Gastroesophageal sphincter (tissue), 4 donors: ENCODE results near the gene ATF5. TPM values are rescaled to one million over a fixed set of nuclear protein-coding genes. Genes with fewer than 3 reads are reported as not detected.
"Not testable (repeated sequence)": the region's sequence is repeated elsewhere in the genome, so short reads cannot be mapped to it uniquely, and the experiment has no call there.

ENCODE experiments used
- ATAC-seq: fragments of 150-250 bp; one replicate; pipeline ENCODE4 v1.9.1; 2016; ENCODE audit warnings: mild to moderate bottlenecking, moderate library complexity
- H3K27ac ChIP-seq, 4 donors: fragments of 200-600 bp; sonication (generic) in 3 of 4; 1 replicate in 3 of 4; 2 replicates in 1 of 4; pipeline ENCODE4 v1.5.1; 2016 to 2019
- H3K27me3 ChIP-seq: fragments of 200-600 bp; sonication (generic); one replicate; pipeline ENCODE4 v1.5.1; 2019
- H3K36me3 ChIP-seq, 2 donors: fragments of 200-600 bp; sonication (generic); one replicate each; pipeline ENCODE4 v1.5.1; 2019; ENCODE audit warnings: control low read depth in 1 of 2
- H3K4me1 ChIP-seq, 3 donors: fragments of 200-600 bp; sonication (generic); 1 replicate in 2 of 3; 2 replicates in 1 of 3; pipeline ENCODE4 v1.5.1; 2016 to 2019; ENCODE audit warnings: control low read depth in 2 of 3
- H3K4me3 ChIP-seq, 2 donors: fragments of 200-600 bp; sonication (generic); one replicate each; pipeline ENCODE4 v1.5.1; 2019; ENCODE audit warnings: mild to moderate bottlenecking in 1 of 2, moderate library complexity in 1 of 2
- H3K9me3 ChIP-seq, 3 donors: fragments of 200-600 bp; sonication (generic); one replicate each; pipeline ENCODE4 v1.5.1; 2017 to 2019; ENCODE audit warnings: control low read depth in 2 of 3
- EP300 ChIP-seq: sonication (generic); formaldehyde crosslinking; IDR thresholded peaks from one replicate; pipeline ENCODE4 v1.6.1; 2017; ENCODE audit warnings: antibody characterized with exemption, mild to moderate bottlenecking
- POLR2A ChIP-seq, 2 donors: fragments of 450-650 bp; IDR thresholded peaks; one replicate each; pipeline ENCODE4 v1.6.1; 2017; ENCODE audit warnings: antibody characterized with exemption in 2 of 2, mild to moderate bottlenecking in 2 of 2, moderate library complexity in 1 of 2
- POLR2AphosphoS5 ChIP-seq: sonication (generic); formaldehyde crosslinking; IDR thresholded peaks from one replicate; pipeline ENCODE4 v1.6.1; 2017; ENCODE audit warnings: antibody characterized with exemption
- WGBS, 2 donors: methylation state at CpG; one replicate each; pipeline ENCODE4 v1.1.5; 2018; ENCODE audit warnings: low coverage in 1 of 2; 5-methylcytosine and 5-hydroxymethylcytosine counted together
- total RNA-seq, 4 donors: library from RNA; depleted of rRNA; stranded (reverse); fragments of >200 nt; gene quantifications; one replicate each; pipeline ENCODE4 v1.1.0, GENCODE V29; 2016
- TF ChIP-seq, protein P1 (sequence below), 4 experiments: fragments of 200-600 bp in 2 of 4; fragments of 450-650 bp in 2 of 4; sonication (generic) in 1 of 4; IDR thresholded peaks; one replicate each; pipeline ENCODE4 v1.5.1; 2017 to 2019; ENCODE audit warnings: antibody characterized with exemption in 4 of 4, mild to moderate bottlenecking in 2 of 4, moderate library complexity in 2 of 4

The ATF5 gene
- total RNA-seq, 4 donors from 2014 or later, result 12.3 to 22.7 (median 16.7) TPM

DNA sequence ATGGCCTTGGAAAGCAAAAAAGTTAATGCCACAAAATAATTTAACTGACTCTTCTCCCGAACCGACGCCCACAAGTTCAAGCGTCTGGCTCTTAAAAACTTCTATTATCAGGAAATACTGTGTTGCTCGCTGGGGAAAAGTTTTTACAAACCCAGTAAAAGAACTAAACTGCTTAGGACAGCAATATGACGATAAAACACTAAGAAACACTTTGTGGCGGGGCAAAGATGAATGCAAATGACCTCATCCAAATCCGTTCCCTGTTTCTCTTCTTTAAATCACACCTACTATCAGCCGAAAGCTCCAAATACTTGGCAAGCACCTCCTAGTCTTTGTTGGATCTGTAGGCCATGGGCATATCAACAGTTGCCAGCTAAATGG lies 27.1 kb downstream of the ATF5 start:
- Histone ChIP-seq H3K4me1 (peaks cover 0 to 26% (median 0%) of the 10 kb centered on the region in 3 donors), H3K27me3 (peaks cover 57% of the 10 kb centered on the region), H3K9me3 (no peaks in the 10 kb centered on the region), H3K27ac (no peak overlapping the region), H3K4me3 (no peak overlapping the region), H3K36me3 (no peaks in the 10 kb centered on the region)
- 72 to 76% methylated on average over 8 to 9 of the region's 9 CpGs for WGBS, 2 donors
- no peak for TF ChIP-seq POLR2A (IDR thresholded peaks at IDR 0.05)
- TF ChIP-seq POLR2AphosphoS5, result no peak
- TF ChIP-seq, protein P1, sequence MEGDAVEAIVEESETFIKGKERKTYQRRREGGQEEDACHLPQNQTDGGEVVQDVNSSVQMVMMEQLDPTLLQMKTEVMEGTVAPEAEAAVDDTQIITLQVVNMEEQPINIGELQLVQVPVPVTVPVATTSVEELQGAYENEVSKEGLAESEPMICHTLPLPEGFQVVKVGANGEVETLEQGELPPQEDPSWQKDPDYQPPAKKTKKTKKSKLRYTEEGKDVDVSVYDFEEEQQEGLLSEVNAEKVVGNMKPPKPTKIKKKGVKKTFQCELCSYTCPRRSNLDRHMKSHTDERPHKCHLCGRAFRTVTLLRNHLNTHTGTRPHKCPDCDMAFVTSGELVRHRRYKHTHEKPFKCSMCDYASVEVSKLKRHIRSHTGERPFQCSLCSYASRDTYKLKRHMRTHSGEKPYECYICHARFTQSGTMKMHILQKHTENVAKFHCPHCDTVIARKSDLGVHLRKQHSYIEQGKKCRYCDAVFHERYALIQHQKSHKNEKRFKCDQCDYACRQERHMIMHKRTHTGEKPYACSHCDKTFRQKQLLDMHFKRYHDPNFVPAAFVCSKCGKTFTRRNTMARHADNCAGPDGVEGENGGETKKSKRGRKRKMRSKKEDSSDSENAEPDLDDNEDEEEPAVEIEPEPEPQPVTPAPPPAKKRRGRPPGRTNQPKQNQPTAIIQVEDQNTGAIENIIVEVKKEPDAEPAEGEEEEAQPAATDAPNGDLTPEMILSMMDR (IDR thresholded peaks at IDR 0.05), result no peak
- no peak for TF ChIP-seq EP300
- ATAC-seq, result no peak

DNA sequence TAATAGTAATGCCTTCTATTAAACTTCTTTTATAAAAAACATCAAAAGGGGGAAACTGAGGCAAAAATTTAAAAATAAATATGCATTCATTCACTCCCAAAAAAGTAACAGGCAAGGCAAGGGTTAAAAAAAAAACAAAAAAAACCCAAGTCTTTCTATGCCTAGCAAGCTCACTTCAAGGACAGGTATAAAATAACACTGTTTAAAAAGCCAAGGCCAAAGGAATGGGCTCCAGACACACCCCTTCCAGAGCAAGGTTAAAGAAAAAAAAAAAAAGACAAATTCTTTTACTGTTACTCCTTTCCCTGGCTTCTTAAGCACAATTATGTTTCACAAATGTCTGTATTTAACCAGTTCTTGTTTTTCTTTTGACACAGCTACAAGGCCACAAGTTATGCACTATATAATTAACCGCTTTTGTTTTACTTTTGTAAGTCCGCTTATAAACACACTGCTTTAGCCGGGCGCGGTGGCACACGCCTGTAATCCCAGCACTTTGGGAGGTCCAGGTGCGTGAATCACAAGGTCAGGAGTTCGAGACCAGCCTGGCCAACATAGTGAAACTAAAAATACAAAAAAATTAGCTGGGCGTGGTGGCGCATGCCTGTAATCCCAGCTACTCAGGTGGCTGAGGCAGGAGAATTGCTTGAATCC lies 28.4 kb downstream of the ATF5 start:
- TF ChIP-seq POLR2AphosphoS5, result no peak
- TF ChIP-seq, protein P1 (IDR thresholded peaks at IDR 0.05), result no peak
- no peak for TF ChIP-seq EP300
- TF ChIP-seq POLR2A (IDR thresholded peaks at IDR 0.05), result no peak
- H3K27ac ChIP-seq, result no peak overlapping the region
- H3K27me3 ChIP-seq, result peaks cover 54% of the 10 kb centered on the region
- no peak for ATAC-seq
- 52 to 60% methylated on average over 8 to 10 of the region's 10 CpGs for whole genome bisulfite sequencing, 2 donors
- H3K4me3 ChIP-seq, result no peak overlapping the region
- no peaks in the 10 kb centered on the region for H3K36me3 ChIP-seq
- H3K9me3 ChIP-seq, result no peaks in the 10 kb centered on the region
- peaks cover 0 to 26% (median 0%) of the 10 kb centered on the region in 3 donors for H3K4me1 ChIP-seq

DNA sequence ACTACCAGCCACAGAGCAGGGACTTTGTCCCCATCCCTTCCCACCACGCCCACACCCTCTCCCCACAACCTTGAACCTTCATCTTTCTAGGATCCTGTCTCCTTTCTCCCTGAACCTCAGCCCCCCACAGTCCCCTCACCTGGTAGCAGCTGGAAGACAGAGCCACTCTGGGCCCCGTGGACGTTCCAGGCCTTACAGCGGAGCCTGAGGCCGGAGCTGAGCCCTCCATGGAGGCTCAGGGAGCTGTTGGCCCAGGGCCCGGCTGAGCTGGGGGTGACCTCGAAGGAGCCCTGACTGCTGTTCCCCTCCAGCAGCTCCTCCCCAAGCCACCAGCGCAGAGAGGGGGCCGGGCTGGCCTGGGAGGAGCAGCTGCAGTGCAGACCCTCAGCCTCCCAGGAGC lies 29.1 kb downstream of the ATF5 start:
- peaks cover 50% of the 10 kb centered on the region for H3K27me3 ChIP-seq
- peaks cover 0 to 26% (median 0%) of the 10 kb centered on the region in 3 donors for H3K4me1 ChIP-seq
- not testable (repeated sequence) for ATAC-seq, H3K4me3 ChIP-seq, H3K27ac ChIP-seq, H3K36me3 ChIP-seq, H3K9me3 ChIP-seq
- 20 to 63% methylated on average over 1 of the region's 9 CpGs for WGBS, 2 donors

- not testable (repeated sequence) for H3K27ac ChIP-seq, H3K9me3 ChIP-seq, H3K36me3 ChIP-seq, H3K4me3 ChIP-seq, ATAC-seq
- Histone ChIP-seq H3K27me3 (peaks cover 47% of the 10 kb centered on the region), H3K4me1 (peaks cover 0 to 23% (median 0%) of the 10 kb centered on the region in 3 donors)
- no CpG with 5 or more reads among the region's 13 CpGs for WGBS, 2 donors
Observed at GRCh38 chr19:49958596-49958995, 29.6 kb downstream of the ATF5 start.

DNA sequence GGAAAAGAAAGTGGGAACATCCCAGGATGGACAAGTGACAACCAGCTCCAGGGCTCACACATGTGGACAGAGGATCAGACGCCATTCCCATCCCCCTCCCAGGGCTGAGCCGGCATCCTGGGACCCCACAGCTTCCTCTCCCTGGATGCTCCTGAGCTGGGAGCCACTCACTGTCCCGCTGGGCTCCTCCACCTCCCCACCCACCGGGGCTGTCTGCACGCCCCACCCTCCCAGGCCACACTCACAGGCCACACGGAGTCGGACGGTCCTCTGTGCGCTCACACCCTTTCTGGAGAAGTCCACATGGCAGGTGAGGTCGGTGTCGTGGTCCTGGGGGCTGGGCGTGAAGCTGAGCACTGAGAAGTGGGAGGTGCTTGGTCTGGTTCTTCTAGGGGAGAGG lies 30.9 kb downstream of the ATF5 start:
- H3K4me1 ChIP-seq, result peaks cover 0 to 10% (median 0%) of the 10 kb centered on the region in 3 donors
- ATAC-seq, H3K36me3 ChIP-seq, H3K9me3 ChIP-seq, H3K27ac ChIP-seq, H3K4me3 ChIP-seq: not testable (repeated sequence)
- peaks cover 34% of the 10 kb centered on the region for H3K27me3 ChIP-seq
- no CpG with 5 or more reads among the region's 12 CpGs for WGBS, 2 donors

GRCh38 chr19:49960980-49961379 lies 32.0 kb downstream of the ATF5 start, which contains the start of gene SIGLEC11:
SIGLEC11 (minus strand) TSS chr19:49961172; CDS start chr19:49961081, 91 bp downstream.
- ATAC-seq, result peak; percentile 36
- H3K4me1 ChIP-seq, H3K4me3 ChIP-seq, H3K27ac ChIP-seq, H3K9me3 ChIP-seq, H3K36me3 ChIP-seq: not testable (repeated sequence)
- peaks cover 39% of the 10 kb centered on the region for H3K27me3 ChIP-seq
- no CpG with 5 or more reads among the region's 10 CpGs for WGBS, 2 donors

DNA sequence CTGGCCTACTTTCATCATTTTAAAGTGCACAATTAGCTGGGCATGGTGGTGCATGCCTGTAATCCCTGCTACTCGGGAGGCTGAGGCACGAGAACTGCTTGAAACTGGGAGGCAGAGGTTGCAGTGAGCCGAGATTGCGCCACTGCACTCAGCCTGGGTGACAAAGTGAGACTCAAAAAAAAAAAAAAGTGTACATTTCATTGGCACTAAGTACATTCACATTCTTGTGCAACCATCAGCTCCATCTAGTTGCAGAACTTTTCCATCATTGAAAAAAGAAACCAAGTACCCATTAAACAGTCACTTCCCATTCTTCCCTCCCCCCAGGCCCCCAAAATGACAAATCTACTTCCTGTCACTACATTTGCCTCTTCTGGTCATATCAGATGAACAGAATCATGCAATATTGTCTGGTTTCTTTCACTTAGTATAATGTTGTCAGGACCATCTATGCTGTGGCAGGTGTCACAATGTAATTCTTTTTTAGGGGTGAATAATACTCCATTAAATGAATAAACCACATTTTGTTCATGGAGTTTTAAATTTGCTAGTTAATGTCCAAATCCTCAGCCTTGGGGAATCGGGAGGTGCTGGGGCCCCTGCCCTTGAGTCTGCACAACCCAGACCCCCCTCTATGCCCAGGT lies 39.4 kb downstream of the ATF5 start:
- Histone ChIP-seq H3K4me3 (no peak overlapping the region), H3K4me1 (peaks cover 0 to 12% (median 4%) of the 10 kb centered on the region in 3 donors), H3K27me3 (peaks cover 48% of the 10 kb centered on the region), H3K27ac (no peak overlapping the region), H3K36me3 (no peaks in the 10 kb centered on the region), H3K9me3 (no peaks in the 10 kb centered on the region)
- 92 to 100% methylated on average over 1 to 4 of the region's 5 CpGs for WGBS, 2 donors
- TF ChIP-seq EP300 (no peak), POLR2AphosphoS5 (no peak), POLR2A (IDR thresholded peaks at IDR 0.05) (no peak)
- TF ChIP-seq, protein P1 (IDR thresholded peaks at IDR 0.05), result no peak
- ATAC-seq, result no peak

DNA sequence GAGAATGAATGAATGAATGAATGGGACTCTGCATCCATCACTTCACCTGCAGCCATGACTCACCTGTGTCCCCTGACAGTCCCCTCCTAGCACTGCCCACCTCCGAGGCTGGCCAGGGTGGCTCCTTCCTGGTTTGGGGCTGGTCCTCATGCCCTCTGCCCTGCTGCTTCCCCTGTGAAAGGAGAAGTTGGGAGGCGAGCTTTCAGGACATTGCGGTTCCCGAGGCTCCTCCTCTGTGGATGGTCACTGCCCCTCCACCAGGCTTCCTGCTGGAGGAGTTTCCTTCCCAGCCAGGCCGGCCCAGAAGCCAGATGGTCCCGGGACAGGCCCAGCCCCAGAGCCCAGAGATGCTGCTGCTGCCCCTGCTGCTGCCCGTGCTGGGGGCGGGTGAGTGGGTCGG lies 40.4 kb downstream of the ATF5 start:
- not testable (repeated sequence) for H3K9me3 ChIP-seq, H3K36me3 ChIP-seq, H3K4me3 ChIP-seq, H3K27ac ChIP-seq
- Histone ChIP-seq H3K27me3 (peaks cover 48% of the 10 kb centered on the region), H3K4me1 (peaks cover 0 to 12% (median 4%) of the 10 kb centered on the region in 3 donors)
- no CpG with 5 or more reads among the region's 9 CpGs for WGBS, 2 donors
- ATAC-seq, result peak; percentile 51
